ENCODE data around the gene HOXD12.

Gene HOXD12, protein sequence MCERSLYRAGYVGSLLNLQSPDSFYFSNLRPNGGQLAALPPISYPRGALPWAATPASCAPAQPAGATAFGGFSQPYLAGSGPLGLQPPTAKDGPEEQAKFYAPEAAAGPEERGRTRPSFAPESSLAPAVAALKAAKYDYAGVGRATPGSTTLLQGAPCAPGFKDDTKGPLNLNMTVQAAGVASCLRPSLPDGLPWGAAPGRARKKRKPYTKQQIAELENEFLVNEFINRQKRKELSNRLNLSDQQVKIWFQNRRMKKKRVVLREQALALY

DNA sequence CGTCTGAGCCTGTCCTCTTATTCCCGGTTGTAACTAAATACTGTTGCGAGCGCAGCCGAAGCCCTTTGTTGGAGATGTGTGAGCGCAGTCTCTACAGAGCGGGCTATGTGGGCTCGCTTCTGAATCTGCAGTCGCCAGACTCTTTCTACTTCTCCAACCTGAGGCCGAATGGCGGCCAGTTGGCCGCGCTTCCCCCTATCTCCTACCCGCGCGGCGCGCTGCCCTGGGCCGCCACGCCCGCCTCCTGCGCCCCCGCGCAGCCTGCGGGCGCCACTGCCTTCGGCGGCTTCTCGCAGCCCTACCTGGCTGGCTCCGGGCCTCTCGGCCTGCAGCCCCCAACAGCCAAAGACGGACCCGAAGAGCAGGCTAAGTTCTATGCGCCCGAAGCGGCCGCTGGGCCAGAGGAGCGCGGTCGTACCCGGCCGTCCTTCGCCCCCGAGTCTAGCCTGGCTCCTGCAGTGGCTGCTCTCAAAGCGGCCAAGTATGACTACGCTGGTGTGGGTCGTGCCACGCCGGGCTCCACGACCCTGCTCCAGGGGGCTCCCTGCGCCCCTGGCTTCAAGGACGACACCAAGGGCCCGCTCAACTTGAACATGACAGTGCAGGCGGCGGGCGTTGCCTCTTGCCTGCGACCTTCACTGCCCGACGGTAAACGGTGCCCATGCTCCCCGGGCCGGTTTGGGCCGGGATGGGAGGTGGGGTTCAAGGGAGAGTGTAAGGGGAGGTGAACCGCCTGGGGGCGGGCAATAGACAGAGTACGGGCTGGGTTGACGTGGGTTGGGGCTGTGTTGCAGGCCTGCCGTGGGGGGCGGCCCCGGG is at the start of gene HOXD12:
Gene HOXD12 (plus strand): TSS at position 68 of the 819 bp plus-strand sequence. CDS start 7 bp downstream, at position 75.
- DNase-seq (ENCODE audit: low read depth), result no peak

DNA sequence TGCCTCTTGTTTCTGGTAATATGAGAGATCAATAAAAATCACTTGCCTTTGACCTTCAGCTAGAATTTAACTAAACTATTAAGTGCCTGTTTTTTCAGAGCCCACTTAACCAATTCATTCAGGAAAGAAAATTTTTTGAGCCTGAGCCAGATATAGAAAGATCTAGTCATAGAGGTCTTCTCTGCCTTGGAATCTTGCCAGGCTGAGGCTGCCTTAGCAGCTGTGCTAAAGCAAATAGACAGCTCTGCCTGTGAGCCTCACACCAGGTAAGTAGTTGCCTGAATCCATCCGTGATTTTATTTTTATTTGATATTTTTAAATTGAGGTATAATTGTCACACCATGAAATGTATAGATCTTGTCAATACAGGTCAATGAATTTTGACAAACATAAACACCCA is 43.2 kb upstream of the HOXD12 start:
- DNase-seq (ENCODE audit: low read depth), result no peak

DNA sequence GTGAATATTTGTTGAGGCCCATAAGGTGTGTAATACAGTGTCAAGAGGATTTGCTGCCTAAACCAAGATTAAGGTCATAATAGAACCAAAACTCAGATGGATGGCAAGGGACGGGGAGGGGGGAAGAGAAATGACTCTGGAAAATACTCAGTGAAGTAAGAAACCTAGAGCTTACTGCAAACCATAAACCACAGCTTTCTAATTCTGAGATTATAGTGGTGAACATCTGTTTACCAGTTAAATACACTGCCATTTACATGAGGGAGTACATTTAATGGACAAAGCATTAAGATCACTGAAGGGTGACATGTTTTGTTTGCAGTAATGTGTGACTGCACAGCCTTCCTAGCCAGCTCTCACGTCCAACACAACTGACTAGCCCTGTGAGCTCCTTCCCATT is 35.6 kb upstream of the HOXD12 start:
- no peak for DNase-seq (ENCODE audit: low read depth)

DNA sequence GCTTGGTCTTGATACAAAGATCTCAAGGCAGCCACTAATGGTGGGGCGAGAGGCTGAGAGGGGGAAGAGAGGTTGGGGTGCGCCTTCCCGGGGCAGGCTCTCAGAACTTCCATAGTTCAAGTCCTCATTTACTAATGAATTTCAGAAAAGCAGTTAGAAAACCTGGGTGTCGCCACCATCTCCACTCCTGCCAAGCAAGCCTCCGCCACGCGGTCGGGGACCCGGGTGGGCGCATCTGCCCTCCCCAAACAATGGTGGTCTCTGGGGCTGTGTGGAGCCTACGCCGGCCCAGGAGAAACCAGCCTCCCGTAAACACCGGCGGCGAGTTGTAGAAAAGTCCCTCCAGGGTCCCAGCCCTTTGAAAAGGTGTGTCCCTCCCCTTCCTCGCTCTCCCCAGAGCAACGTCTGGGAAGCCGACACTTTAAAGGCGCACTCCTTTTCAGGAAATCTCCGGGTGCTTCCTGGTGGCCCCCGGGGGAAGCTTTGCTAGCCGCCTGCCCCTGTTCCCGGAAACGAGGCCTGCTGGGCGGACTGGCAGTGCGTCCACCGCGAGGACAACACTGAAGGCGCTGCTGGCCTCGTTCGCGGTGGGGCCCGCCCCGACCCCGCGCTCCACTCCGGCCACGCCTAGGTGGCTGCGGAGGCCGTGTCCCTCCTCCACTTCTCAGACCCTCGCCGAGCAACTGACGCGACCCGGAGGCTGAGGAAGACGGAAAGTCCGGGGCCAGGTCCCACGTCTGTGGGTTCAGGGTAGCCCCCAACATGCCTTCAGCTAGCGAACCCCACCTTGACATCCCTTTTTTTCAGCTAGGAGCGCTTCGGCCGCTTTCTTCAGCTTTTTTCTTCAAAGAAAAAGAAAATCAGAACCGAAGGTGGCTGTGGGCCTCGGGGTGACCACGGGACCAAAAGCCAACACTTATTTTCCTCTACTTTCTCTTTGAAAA is 32.7 kb upstream of the HOXD12 start:
- DNase-seq (ENCODE audit: low read depth), result no peak

DNA sequence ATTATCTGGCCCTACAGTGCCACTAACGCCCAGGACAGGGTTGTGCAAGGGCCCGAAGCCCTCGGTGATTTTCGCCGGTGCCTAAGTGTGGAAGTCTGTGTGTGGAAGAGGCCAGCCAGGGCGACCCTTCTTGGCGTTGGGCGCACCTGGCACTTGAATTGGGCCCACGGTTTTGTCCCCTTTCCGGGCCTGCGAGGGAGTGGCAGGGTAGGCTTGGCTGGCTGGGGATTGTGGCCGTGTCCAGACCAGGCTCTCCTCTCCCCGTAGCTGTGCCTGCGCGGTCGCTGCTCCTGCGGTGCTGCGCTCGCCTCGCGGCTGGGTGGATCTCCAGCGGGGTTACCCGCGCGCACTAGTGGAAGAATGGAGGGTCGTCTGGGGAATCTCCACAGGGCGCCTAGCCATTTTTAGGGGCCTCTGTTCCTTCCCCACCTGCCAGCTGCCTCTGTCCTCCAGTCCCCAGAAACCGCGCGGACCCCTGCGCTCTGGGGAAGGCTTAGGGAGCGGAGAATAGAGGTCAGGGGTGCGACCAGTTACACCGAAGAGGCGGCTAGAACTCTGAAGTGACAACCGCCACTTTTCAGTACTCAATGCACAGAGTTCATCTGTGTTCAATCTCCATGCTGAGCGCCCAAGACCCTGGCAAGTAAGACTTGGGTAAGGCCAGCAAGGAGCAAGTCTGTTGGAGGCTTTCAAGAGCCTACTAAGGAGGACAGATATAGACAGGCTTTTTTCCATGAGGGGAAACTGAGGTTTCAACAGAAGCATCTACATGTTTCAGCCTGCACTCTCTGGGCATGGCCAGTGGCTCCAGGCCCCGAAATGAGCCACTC is 31.8 kb upstream of the HOXD12 start:
- DNase-seq (ENCODE audit: low read depth), result no peak

DNA sequence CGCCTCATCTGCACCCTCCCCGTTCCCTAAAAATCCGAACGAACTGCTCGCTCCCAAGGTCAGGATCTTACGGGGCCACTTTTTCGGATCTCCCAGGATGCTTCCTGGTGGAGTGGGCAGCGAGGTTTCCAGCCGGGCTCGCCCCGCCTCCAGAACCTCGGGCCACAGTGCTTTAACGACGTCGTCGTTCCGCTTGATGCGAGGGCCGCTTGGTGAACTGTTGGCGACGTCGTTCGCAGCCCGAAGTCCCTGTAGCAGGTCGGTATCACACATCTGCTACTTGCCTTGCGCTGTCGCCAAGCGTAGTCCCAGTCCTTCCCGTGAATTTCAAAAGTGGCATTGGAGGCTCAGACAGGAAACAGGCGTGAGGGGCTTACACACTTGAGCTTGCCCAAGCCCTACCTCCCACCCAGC is 31.2 kb upstream of the HOXD12 start:
- no peak for DNase-seq (ENCODE audit: low read depth)

DNA sequence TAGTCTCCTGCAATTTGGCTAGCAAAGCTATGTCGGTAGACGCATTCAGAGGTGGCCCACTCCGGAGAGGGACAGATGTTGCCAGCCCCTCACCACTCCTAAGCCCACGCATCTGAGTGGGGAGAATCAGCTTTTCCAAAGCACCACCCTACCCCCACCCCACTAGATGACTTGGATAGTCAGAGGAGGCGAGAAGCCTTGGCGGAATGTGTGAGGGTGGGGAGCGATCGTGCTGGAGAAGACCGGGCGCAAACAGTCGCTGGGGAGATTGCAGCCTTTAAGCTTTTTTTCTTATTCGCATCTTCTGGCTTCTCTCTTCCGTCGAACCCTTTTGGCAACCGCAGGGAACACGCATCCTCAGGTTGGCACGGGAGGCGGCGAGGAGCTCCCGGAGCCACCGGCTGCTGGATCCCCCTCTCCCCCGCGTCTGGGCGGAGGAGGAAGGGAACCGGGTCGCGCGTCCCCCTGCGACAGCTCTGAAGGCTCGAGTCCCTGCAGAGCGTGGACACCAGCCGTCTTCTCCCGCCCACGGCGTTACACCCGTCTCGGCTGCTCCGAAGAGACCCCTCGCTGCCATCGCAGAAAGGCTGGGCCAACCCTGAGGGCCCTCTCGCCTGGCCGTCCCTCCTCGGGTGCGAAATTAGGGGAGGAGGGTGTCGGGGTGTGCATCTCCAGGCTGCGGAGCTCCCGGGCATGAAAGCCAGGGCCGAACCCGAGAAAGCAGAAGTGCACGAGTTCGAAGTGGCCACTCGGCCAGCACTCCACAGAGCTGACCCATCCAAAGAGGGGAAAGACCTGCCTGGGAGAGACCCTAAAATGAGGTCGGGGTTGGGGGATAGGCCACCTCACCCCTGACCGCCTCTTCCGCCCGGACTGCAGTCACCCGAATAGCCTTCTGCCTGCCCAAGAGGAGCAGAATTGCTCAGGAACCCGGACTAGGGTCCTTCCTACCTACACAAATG is 28.0 kb upstream of the HOXD12 start:
- no peak for DNase-seq (ENCODE audit: low read depth)

DNA sequence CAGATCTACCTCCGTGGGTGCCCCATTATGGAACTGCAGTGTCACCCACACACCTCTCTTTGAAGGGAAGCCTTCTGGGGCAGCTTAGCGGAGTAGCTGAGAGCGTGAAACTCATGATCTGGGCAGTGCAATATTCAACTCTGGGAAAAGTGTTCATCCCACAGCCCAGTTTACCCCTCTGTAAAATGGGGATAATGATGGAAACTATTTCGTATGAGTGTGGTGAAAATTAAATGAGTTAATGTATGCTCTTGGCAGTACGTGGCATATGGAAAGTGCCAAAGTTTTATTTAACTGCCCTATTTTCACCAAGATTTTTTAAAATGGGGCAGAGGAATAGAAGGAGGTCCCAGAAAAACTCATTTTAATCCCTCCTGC is 27.3 kb upstream of the HOXD12 start:
- no peak for DNase-seq (ENCODE audit: low read depth)

DNA sequence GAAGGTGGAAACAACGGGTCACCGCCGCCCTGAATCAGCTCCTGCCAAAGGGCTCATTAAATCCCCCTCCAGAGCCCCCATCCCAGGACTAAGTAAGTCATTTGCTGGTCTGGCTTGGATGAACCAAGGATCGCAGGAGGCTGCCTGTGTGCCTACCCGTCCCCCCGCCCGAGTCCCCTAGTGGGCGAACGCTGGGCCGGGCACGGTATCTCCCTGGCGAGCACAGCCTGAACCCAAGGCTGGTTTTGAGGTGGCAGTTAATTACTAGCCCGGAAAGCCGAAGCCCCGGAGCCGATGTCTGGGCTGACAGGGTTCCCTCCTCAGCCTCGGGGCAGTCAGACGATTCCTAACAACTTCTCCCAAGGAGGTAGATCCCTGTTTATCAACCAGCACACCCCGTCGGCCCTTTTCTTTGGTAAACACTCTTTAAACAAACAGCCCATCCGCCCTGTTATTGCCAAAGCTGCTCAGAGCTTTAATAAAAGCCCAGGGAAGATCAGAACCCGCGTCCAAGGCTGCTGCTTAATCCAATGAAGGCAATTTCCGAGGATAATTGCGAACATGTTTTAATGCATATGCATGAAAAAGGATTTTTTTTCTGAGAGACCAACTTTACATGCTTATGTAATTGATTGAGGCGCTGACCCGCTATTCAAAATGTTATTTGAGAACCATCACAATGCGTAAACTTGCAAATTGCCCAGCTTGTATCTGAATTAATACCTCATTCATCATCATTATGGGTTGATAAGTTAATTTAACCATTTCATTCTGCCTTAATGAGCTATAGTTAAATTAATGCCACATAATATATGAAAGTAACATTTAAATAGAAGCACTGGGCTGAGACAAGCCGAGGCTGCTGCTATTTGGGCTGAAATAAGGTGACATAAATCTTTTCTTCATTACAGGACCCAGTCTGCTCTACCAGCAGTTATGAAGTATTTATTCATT is 26.4 kb upstream of the HOXD12 start:
- no peak for DNase-seq (ENCODE audit: low read depth)

DNA sequence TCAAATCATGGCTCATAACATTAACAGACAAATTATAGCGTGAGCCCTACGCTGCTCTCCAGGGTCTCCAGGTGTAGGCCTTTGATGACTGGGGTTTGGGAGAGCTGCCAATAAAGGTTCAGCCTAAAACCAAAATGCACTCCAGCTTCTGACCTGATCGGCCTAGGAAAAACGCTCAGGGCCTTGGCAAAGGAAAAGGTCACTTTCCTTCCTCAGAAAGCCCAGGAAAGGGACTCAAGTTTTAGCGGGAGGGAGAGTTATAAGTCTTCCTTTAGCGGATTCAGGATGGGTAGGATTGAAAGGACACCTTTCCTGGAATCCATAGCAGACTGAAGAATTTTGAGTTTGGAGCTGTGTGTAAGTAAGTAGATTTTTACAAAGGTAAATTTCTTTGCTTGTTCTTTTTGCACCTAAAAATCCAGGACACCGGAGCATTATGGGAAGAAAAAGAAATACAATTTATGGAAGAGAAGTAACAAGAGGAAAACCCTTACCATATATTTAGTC is 24.6 kb upstream of the HOXD12 start:
- DNase-seq (ENCODE audit: low read depth), result no peak

DNA sequence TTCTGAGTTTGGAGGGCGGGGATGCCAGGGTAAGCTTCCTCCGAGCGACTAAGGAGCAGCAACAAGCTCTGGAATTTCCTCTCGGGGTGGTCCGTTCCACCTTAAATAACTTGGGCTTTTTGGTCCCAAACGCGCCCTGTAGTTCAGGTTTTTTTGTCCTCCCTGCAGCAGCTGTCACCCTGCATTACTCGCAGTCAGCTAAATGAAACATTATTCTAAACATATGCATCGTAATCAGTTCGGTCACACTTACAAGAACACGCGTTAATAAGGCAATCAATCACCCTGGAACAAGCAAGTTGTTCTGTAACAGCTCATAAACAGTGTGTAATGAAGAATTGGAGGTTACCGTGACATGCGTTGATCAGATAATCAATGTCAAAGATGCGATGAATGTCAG is 24.1 kb upstream of the HOXD12 start:
- no peak for DNase-seq (ENCODE audit: low read depth)

DNA sequence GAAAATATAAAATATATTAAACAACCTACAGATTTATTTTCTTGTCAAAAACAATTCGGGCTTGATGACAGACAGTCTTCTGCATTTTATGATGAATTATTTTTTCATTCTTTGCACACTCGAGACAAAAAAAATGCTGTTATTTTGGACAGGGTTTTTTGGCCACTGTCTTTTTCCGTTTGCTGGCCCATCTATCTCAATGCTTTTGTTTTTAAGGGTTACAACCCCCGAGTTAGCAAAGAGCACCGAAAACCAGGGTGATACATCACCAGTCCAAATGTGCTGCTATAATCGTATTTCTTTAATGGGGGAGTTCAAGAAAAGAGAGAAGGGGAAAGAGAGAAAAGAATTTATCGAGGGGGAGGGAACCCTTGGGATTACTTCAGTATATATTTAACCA is 23.5 kb upstream of the HOXD12 start:
- DNase-seq (ENCODE audit: low read depth), result no peak

DNA sequence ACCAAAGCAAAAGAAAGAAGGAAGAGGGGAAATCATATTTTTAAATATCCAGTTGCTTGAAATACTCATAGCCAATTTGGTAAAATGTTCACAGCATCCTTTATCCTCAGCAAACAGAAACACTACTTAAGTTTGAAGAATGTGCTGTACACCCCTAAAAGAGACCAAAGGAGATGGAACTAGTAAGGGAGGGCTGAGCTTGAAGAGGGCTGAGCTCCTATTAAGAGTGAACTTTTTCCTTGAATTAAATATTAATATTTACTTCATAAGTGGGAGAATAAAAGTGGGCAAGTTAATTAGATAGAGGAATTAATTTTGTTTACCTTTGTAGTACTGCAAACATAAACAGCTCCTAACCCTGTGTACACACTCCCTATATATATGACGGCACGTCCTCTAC is 22.8 kb upstream of the HOXD12 start:
- no peak for DNase-seq (ENCODE audit: low read depth)

DNA sequence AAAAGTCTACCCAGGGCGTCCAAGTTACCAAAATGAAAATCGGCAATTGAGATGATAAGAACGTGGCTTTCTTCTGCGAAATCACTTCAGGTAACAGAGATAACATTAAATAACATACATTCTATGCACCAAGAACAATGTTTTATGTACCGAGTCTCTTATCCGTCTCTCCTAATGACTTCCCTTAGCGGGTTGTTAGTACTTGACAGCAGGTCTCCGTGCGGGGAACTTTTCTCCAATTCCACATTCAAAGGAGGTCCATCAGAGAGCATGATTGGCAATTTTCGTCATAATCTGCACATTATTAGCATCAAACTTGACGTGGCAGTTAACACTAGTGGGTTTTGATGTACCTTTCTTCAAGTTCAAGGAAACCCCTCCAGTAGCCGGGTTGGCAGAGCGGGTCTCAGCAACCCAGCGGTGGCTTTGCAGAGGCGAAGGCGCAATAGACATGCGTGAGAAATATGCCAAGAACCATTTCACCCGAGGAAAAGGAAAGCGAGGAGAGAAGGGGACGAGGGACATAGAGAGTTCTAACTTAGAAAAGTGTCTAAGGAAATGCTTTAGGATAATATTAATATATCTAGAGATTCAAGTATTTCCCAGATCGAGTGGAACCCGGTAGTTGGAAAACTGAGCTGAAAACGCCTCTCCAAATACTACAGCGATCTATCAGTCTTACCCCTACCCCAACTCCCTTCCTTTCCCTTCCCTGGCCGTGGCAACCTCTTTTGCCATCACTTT is 20.9 kb upstream of the HOXD12 start:
- no peak for DNase-seq (ENCODE audit: low read depth)

DNA sequence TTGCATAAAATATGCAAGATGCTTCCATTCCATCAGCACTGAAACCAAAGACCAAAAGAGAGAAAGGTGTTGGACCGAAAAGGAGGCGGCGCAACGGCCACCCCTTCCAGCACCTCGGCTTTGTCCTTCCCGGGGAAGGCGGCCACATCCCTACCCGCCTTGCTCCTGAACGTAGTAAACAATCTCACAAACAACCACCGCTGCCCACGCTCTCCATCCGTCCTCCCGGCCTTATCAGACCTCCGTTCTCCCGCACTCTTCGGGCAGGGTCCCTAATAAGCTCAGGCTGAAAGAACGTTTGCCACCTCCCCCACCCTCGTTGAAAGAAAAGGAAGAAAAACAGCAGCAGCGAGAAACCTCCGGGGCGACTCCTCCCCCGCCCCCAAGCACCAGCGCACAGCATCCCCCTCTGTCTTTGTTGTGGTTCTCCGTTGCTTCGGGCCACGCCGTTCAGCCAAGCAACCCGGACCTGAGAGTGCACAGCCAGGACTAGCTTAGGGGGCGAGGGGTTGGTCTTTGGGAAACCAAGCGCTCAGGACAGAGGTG is 20.2 kb upstream of the HOXD12 start:
- no peak for DNase-seq (ENCODE audit: low read depth)

DNA sequence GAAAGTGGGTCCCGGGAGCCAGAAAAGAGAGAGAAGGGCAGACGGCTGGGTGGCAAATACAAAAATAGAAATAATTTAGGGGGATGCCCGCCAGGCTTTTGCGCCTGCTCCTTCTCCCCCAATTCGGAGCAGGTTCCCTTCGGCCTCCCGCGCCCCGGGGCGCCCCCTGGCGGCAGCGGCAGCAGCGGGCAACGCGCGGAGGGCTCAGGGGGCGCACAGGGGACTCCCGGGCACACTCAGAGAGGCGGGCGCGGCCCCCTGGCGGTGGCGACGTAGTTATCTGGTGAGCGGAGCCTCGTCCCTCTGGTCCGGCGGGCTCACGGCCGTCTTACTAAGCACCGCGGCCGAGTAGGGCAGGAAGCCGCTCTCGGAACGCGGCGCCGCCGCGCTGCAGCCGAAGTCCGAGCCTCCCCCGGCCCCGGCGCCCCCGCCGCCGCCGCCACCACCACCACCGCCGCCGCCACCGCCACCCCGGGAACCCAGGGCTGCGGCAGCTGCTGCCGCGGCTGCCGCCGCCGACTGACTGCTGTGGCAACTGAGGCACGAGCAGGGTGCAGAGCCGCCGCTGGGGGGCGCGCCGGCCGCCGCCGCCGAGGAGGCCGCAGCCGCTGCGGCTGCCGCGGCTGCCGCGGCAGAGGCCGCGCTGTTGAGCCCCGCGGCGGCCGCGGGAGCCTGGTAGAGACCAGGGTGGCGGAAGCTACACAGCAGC is 19.6 kb upstream of the HOXD12 start:
- no peak for DNase-seq (ENCODE audit: low read depth)

All from non-pigmented ciliary epithelial cell (primary cell).